Measurements from ENCODE around the gene CFAP45. TPM values are rescaled to one million over a fixed set of nuclear protein-coding genes. Genes with fewer than 3 reads are reported as not detected.
A peak's percentile ranks its signal among the peaks of the same experiment; 100 is the strongest.

The CFAP45 gene
- total RNA-seq, 1 experiment from 2014 or later, result 3.6 TPM

DNA sequence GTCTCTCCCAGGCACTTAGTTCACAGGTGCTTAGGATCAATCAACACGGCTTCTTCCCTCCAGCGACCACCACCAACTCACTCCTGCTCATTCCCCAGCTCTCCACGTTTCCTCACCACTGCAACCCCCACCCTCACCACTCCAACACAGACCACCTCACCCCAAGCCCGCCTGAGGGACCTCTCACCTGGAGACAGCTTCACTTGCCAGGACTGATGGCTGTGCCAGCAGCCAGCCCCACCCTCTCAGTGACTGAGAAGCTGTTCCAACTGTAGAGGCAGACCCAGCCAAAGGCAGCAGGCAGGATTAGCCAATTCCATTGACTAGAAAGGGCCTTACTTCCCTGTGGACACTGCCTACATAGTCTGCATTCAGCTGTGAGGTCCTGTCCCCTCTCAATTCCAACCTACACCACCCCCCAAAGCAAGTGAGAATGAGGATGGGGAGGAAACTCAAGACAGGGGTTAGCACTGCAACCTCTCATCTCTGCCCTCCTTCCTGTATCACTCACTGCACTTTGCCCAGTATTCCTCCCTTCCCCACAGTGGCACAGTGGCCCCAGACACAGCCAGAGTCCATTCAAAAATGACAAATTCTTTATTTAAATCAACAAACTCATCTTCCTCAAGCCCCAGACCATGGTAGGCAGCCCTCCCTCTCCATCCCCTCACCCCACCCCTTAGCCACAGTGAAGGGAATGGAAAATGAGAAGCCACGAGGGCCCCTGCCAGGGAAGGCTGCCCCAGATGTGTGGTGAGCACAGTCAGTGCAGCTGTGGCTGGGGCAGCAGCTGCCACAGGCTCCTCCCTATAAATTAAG, 17.8 kb upstream of the CFAP45 start:
- TF ChIP-seq, protein P1, sequence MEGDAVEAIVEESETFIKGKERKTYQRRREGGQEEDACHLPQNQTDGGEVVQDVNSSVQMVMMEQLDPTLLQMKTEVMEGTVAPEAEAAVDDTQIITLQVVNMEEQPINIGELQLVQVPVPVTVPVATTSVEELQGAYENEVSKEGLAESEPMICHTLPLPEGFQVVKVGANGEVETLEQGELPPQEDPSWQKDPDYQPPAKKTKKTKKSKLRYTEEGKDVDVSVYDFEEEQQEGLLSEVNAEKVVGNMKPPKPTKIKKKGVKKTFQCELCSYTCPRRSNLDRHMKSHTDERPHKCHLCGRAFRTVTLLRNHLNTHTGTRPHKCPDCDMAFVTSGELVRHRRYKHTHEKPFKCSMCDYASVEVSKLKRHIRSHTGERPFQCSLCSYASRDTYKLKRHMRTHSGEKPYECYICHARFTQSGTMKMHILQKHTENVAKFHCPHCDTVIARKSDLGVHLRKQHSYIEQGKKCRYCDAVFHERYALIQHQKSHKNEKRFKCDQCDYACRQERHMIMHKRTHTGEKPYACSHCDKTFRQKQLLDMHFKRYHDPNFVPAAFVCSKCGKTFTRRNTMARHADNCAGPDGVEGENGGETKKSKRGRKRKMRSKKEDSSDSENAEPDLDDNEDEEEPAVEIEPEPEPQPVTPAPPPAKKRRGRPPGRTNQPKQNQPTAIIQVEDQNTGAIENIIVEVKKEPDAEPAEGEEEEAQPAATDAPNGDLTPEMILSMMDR (conservative IDR thresholded peaks at IDR 0.05; ENCODE audit: low read depth, low read length), result no peak
- TF ChIP-seq EZH2 (IDR thresholded peaks at IDR 0.05; ENCODE audit: borderline replicate concordance, low read depth, low read length, poor library complexity, severe bottlenecking), result no peak
- CTCF ChIA-PET, result no interaction called here
- no peak for DNase-seq (ENCODE audit: low spot score)

DNA sequence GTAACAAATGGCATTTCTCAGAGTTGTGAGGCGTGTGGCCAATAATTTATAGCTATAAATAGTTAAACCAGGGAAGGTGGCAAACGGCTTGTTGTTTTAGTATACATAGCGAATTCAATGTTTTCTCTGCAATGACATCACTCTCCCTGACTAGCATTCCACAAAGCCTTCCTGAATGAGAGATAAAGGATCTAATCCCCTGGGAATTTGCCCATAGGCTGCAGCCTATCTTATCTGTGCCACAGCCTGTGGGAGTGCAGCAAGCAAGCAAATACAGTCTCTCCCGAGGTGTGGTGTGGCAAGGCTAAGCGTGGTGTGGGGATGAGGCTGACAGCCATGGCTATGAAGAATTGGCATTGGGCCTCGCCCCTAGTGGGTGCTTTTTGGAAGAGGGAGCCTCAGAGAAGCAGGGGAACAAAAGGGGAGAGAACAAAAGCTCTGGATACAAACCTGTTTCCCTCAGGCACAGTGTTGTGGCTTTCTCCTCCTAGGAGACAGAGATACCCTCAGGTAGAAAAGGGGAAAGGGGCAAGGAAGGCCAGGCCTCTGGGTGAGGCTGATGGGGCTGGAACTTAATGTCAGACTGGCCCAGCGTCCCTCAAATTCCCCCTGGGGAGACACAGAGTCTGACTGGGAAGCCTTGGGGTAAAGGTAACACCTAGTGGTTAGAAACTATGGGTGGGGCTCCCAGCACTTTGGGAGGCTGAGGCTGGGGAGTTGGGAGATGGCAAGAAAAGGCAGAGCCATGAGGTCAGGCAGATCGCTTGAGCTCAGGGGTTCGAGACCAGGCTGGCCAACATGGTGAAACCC, 16.5 kb upstream of the CFAP45 start:
- POLR2A ChIA-PET (ENCODE audit: low non-redundant PET), result no interaction called here
- intact Hi-C loops (cut with micrococcal nuclease; ENCODE audit: unreplicated experiment), result no loop called here
- BruUV-seq (replicated peaks), result no TSS peak

More for the DNA sequence above, 17.8 kb upstream of the CFAP45 start:
- POLR2A ChIA-PET (ENCODE audit: low non-redundant PET), result no interaction called here
- intact Hi-C loops (cut with micrococcal nuclease; ENCODE audit: unreplicated experiment), result no loop called here
- no peaks in the 10 kb centered on the region for H3K9me3 ChIP-seq (ENCODE audit: low read depth, low read length, poor library complexity, severe bottlenecking)
- H3K4me1 ChIP-seq (ENCODE audit: insufficient read depth, low read length, poor library complexity, severe bottlenecking), result peaks cover 17% of the 10 kb centered on the region
- peaks cover 19% of the 10 kb centered on the region for H3K36me3 ChIP-seq (ENCODE audit: insufficient read depth, low read length, poor library complexity, severe bottlenecking)
- no peaks in the 10 kb centered on the region for H3K27me3 ChIP-seq (replicated peaks; ENCODE audit: insufficient read depth, low read depth, low read length, poor library complexity)
- no peak overlapping the region for H3K4me3 ChIP-seq (ENCODE audit: low read depth, low read length, poor library complexity, severe bottlenecking)
- peak overlapping the region; percentile 23 for H3K27ac ChIP-seq (ENCODE audit: low read depth, low read length, poor library complexity, severe bottlenecking)
- BruUV-seq (replicated peaks), result no TSS peak

DNA sequence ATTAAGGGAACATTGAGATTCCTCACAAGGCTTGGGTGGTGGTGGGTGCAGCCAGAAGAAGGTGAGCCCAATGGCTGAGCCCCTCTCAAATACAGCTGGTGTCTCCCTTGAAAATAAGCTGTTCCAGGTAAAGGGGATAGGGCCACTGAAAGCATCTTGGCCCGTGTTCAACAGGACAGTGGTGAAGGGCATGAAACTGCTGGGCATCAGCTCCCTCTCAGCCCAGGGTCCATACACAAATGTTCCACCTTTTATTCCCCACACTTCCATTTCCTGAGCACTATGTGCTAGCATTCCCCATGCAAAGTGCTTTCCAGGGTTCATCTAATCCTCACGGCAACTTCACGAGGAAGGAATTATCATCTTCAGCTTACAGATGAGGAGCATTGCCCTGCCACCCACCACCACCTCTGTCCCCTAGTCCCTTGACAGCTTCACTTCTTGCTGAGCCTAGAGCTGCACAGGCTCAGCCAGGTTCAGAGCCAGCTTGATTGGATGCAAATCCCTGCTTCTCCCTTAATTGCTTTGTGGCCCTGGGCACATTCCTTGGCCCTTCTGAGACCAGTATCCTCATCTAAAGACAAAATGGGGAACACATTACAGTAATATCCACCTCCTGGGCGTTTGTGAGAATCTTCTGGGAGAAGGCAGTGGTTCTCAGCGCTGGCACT, 15.7 kb upstream of the CFAP45 start:
- intact Hi-C loops (cut with micrococcal nuclease; ENCODE audit: unreplicated experiment), result no loop called here
- peaks cover 19% of the 10 kb centered on the region for H3K36me3 ChIP-seq (ENCODE audit: insufficient read depth, low read length, poor library complexity, severe bottlenecking)
- no peak for TF ChIP-seq EZH2 (IDR thresholded peaks at IDR 0.05; ENCODE audit: borderline replicate concordance, low read depth, low read length, poor library complexity, severe bottlenecking)
- TF ChIP-seq, protein P1 (conservative IDR thresholded peaks at IDR 0.05; ENCODE audit: low read depth, low read length), result no peak
- peak overlapping the region; percentile 33 for H3K27ac ChIP-seq (ENCODE audit: low read depth, low read length, poor library complexity, severe bottlenecking)
- ChIA-PET POLR2A (ENCODE audit: low non-redundant PET) (no interaction called here), CTCF (interaction anchor here (0.7 kb wide), 1 partner anchor 16 kb away, joined by 5 read pairs; the partner anchor contains the start of gene CFAP45)
- peak; percentile 26 for DNase-seq (ENCODE audit: low spot score)
- H3K27me3 ChIP-seq (replicated peaks; ENCODE audit: insufficient read depth, low read depth, low read length, poor library complexity), result no peaks in the 10 kb centered on the region
- H3K4me3 ChIP-seq (ENCODE audit: low read depth, low read length, poor library complexity, severe bottlenecking), result no peak overlapping the region
- peaks cover 15% of the 10 kb centered on the region for H3K4me1 ChIP-seq (ENCODE audit: insufficient read depth, low read length, poor library complexity, severe bottlenecking)
- H3K9me3 ChIP-seq (ENCODE audit: low read depth, low read length, poor library complexity, severe bottlenecking), result no peaks in the 10 kb centered on the region
- BruUV-seq (replicated peaks), result no TSS peak

More for the DNA sequence above, 16.5 kb upstream of the CFAP45 start:
- H3K36me3 ChIP-seq (ENCODE audit: insufficient read depth, low read length, poor library complexity, severe bottlenecking), result peaks cover 19% of the 10 kb centered on the region
- H3K4me1 ChIP-seq (ENCODE audit: insufficient read depth, low read length, poor library complexity, severe bottlenecking), result peaks cover 15% of the 10 kb centered on the region
- DNase-seq (ENCODE audit: low spot score), result peak; percentile 84
- TF ChIP-seq EZH2 (IDR thresholded peaks at IDR 0.05; ENCODE audit: borderline replicate concordance, low read depth, low read length, poor library complexity, severe bottlenecking), result no peak
- TF ChIP-seq, protein P1 (conservative IDR thresholded peaks at IDR 0.05; ENCODE audit: low read depth, low read length), result no peak
- CTCF ChIA-PET, result no interaction called here
- H3K9me3 ChIP-seq (ENCODE audit: low read depth, low read length, poor library complexity, severe bottlenecking), result no peaks in the 10 kb centered on the region
- no peak overlapping the region for H3K4me3 ChIP-seq (ENCODE audit: low read depth, low read length, poor library complexity, severe bottlenecking)
- H3K27ac ChIP-seq (ENCODE audit: low read depth, low read length, poor library complexity, severe bottlenecking), result peak overlapping the region; percentile 33
- no peaks in the 10 kb centered on the region for H3K27me3 ChIP-seq (replicated peaks; ENCODE audit: insufficient read depth, low read depth, low read length, poor library complexity)
